ENCODE data around the gene GSTP1. TPM values are rescaled to one million over a fixed set of nuclear protein-coding genes. Genes with fewer than 3 reads are reported as not detected.

GSTP1 gene
- 679 and 883 TPM in 2 replicates for polyA plus RNA-seq (2011; rRNA removed)
- 464 and 670 TPM in 2 replicates for polyA minus RNA-seq (2011; rRNA and poly(A)+ RNA removed)

- Histone ChIP-seq H3K27me3 (ENCODE audit: control insufficient read depth, insufficient read depth, low read length) (peaks cover 12% of the 10 kb centered on the region), H3K36me3 (ENCODE audit: control insufficient read depth, insufficient read depth, low read length) (peaks cover 8% of the 10 kb centered on the region; the same call in 1 of the 2 replicates), H3K4me3 (ENCODE audit: low read depth, low read length) (peak within 1 kb of the TSS; percentile 94)
- ChIA-PET CTCF (interaction anchor here (0.6 to 4.5 kb wide), 19 partner anchors 9 to 627 kb away, joined by 3 to 50 read pairs (median 3); partner anchors contain the start of genes NUDT8 and RAD9A), POLR2A (interaction anchor here (0.9 kb wide), 1 partner anchor 19 kb away, joined by 6 read pairs; no protein-coding TSS in a partner anchor)
- peak; percentile 56 for TF ChIP-seq CTCF (IDR thresholded peaks at IDR 0.05; ENCODE audit: insufficient read depth, low read depth, low read length)
- peak; percentile 55 for DNase-seq (ENCODE audit: low read depth)
Observed at GRCh38 chr11:67583247-67584204, at the start of gene GSTP1. TSS of gene GSTP1 (plus strand) at chr11:67583812. CDS start at chr11:67583844, 32 bp downstream.

GRCh38 chr11:67534070-67534679, 49.4 kb upstream of the GSTP1 start:
- DNase-seq (ENCODE audit: low read depth), result no peak
- H3K36me3 ChIP-seq (ENCODE audit: control insufficient read depth, insufficient read depth, low read length), result no peaks in the 10 kb centered on the region
- POLR2A ChIA-PET, result no interaction called here
- no peak for TF ChIP-seq CTCF (IDR thresholded peaks at IDR 0.05; ENCODE audit: insufficient read depth, low read depth, low read length)
- no peaks in the 10 kb centered on the region for H3K27me3 ChIP-seq (ENCODE audit: control insufficient read depth, insufficient read depth, low read length)
- no peak overlapping the region for H3K4me3 ChIP-seq (ENCODE audit: low read depth, low read length)
- CTCF ChIA-PET, result no interaction called here

GRCh38 chr11:67535561-67535960, 48.1 kb upstream of the GSTP1 start:
- CTCF ChIA-PET, result no interaction called here
- no peak for TF ChIP-seq CTCF (IDR thresholded peaks at IDR 0.05; ENCODE audit: insufficient read depth, low read depth, low read length)
- DNase-seq (ENCODE audit: low read depth), result no peak
- Histone ChIP-seq H3K27me3 (ENCODE audit: control insufficient read depth, insufficient read depth, low read length) (no peaks in the 10 kb centered on the region), H3K36me3 (ENCODE audit: control insufficient read depth, insufficient read depth, low read length) (no peaks in the 10 kb centered on the region), H3K4me3 (ENCODE audit: low read depth, low read length) (no peak overlapping the region)
- POLR2A ChIA-PET, result no interaction called here

GRCh38 chr11:67538306-67538705, 45.3 kb upstream of the GSTP1 start:
- DNase-seq (ENCODE audit: low read depth), result no peak
- CTCF ChIA-PET, result no interaction called here

More at GRCh38 chr11:67538306-67538705, 45.3 kb upstream of the GSTP1 start:
- Histone ChIP-seq H3K4me3 (ENCODE audit: low read depth, low read length) (no peak overlapping the region), H3K27me3 (ENCODE audit: control insufficient read depth, insufficient read depth, low read length) (peaks cover 2% of the 10 kb centered on the region), H3K36me3 (ENCODE audit: control insufficient read depth, insufficient read depth, low read length) (no peaks in the 10 kb centered on the region)
- POLR2A ChIA-PET, result no interaction called here
- TF ChIP-seq CTCF (IDR thresholded peaks at IDR 0.05; ENCODE audit: insufficient read depth, low read depth, low read length), result no peak
